ENCODE measurements around the gene YIPF5. TPM values are rescaled to one million over a fixed set of nuclear protein-coding genes. Genes with fewer than 3 reads are reported as not detected.

The YIPF5 gene
- total RNA-seq, 1 donor from 2014 or later: 41.1 TPM

GRCh38 chr5:144133050-144133633, 37.3 kb downstream of the YIPF5 start:
- TF ChIP-seq CTCF (IDR thresholded peaks at IDR 0.05; ENCODE audit: insufficient read depth, low read length, poor library complexity, severe bottlenecking): no peak

GRCh38 chr5:144131261-144131660, 39.2 kb downstream of the YIPF5 start:
- no peak for DNase-seq (ENCODE audit: low read depth)
- no peak for TF ChIP-seq CTCF (IDR thresholded peaks at IDR 0.05; ENCODE audit: insufficient read depth, low read length, poor library complexity, severe bottlenecking)
- Histone ChIP-seq H3K27me3 (ENCODE audit: control insufficient read depth, insufficient read depth, low read length) (no peaks in the 10 kb centered on the region), H3K4me3 (ENCODE audit: low read depth, low read length) (no peak overlapping the region), H3K36me3 (ENCODE audit: control insufficient read depth, insufficient read depth, low read length) (no peaks in the 10 kb centered on the region)

More at GRCh38 chr5:144133050-144133633, 37.3 kb downstream of the YIPF5 start:
- Histone ChIP-seq H3K36me3 (ENCODE audit: control insufficient read depth, insufficient read depth, low read length) (no peaks in the 10 kb centered on the region), H3K27me3 (ENCODE audit: control insufficient read depth, insufficient read depth, low read length) (no peaks in the 10 kb centered on the region), H3K4me3 (ENCODE audit: low read depth, low read length) (no peak overlapping the region)
- no peak for DNase-seq (ENCODE audit: low read depth)

DNA sequence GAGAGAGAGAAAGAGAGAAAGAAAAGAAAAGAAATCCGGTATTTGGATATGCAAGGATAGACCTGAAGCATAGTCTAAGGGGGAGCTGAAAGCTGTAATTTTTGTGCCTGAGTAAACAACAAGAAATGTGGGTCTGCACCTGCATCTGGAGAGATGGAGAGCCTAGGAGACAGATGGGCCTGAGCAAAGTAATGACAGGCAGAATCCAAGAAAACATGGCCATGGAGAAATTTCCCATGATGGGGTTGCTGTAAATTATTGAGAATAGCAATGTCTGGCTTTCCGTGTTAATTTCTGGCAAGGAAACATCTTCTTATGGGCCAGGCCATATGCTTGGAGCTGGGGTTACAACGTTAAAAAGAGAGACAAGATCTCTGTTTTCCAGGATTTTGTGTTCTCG, 40.2 kb downstream of the YIPF5 start:
- no peak for TF ChIP-seq CTCF (IDR thresholded peaks at IDR 0.05; ENCODE audit: insufficient read depth, low read length, poor library complexity, severe bottlenecking)
- Histone ChIP-seq H3K4me3 (ENCODE audit: low read depth, low read length) (no peak overlapping the region), H3K36me3 (ENCODE audit: control insufficient read depth, insufficient read depth, low read length) (no peaks in the 10 kb centered on the region), H3K27me3 (ENCODE audit: control insufficient read depth, insufficient read depth, low read length) (no peaks in the 10 kb centered on the region)
- DNase-seq (ENCODE audit: low read depth): no peak

GRCh38 chr5:144128844-144129243, 41.6 kb downstream of the YIPF5 start:
- no peak for DNase-seq (ENCODE audit: low read depth)
- Histone ChIP-seq H3K4me3 (ENCODE audit: low read depth, low read length) (no peak overlapping the region), H3K27me3 (ENCODE audit: control insufficient read depth, insufficient read depth, low read length) (no peaks in the 10 kb centered on the region), H3K36me3 (ENCODE audit: control insufficient read depth, insufficient read depth, low read length) (no peaks in the 10 kb centered on the region)
- TF ChIP-seq CTCF (IDR thresholded peaks at IDR 0.05; ENCODE audit: insufficient read depth, low read length, poor library complexity, severe bottlenecking): no peak

- H3K27me3 ChIP-seq (ENCODE audit: control insufficient read depth, insufficient read depth, low read length): no peaks in the 10 kb centered on the region
- DNase-seq (ENCODE audit: low read depth): no peak
- no peak for TF ChIP-seq CTCF (IDR thresholded peaks at IDR 0.05; ENCODE audit: insufficient read depth, low read length, poor library complexity, severe bottlenecking)
- H3K36me3 ChIP-seq (ENCODE audit: control insufficient read depth, insufficient read depth, low read length): no peaks in the 10 kb centered on the region
- no peak overlapping the region for H3K4me3 ChIP-seq (ENCODE audit: low read depth, low read length)
Measured at GRCh38 chr5:144126707-144127106, 43.8 kb downstream of the YIPF5 start.

DNA sequence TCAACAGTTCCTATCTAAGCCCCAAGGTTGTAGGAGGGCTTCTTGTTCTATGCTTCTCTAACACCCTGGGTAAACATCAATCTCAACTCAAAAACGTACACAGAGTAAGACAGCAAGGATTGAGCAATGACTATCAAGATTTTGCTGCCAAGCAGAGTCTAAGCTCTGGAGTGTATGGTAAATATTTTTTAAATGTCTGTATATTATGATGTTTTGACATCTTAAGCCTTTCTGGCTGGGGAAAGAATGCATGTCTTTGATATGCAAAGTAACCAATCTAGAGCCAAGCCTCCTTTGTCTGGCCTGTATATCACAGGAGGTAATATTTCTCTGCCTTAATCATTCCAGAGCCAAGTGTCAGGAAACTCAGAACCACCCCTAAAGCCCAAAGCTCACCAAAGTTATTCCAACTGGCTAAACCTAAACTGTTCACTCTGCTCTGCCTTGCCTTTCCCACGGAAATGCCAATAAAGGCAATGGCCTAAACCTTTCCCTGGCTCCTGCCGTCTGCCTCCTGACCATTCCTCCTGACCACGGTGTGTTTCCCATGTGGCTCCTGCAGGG, 45.2 kb downstream of the YIPF5 start:
- TF ChIP-seq CTCF (IDR thresholded peaks at IDR 0.05; ENCODE audit: insufficient read depth, low read length, poor library complexity, severe bottlenecking): no peak
- no peak overlapping the region for H3K4me3 ChIP-seq (ENCODE audit: low read depth, low read length)
- DNase-seq (ENCODE audit: low read depth): no peak
- no peaks in the 10 kb centered on the region for H3K36me3 ChIP-seq (ENCODE audit: control insufficient read depth, insufficient read depth, low read length)
- no peaks in the 10 kb centered on the region for H3K27me3 ChIP-seq (ENCODE audit: control insufficient read depth, insufficient read depth, low read length)

Data from kidney epithelial cell (primary cell).